H1 (cell line): ENCODE results near the gene GRK7. TPM values are rescaled to one million over a fixed set of nuclear protein-coding genes. Genes with fewer than 3 reads are reported as not detected.

Experiments used
- NRF1 ChIP-seq: IDR thresholded peaks from 2 replicates; pipeline ENCODE4 v1.6.1; 2011; ENCODE audit warnings: mild to moderate bottlenecking, low read depth, low read length, improper control_type of control experiment
- SP1 ChIP-seq: IDR thresholded peaks from 2 replicates; pipeline ENCODE4 v1.6.1; 2011; ENCODE audit warnings: low read depth, low read length
- TBP ChIP-seq: IDR thresholded peaks from 2 replicates; pipeline ENCODE4 v1.6.1; 2011; ENCODE audit warnings: low read depth, low read length, improper control_type of control experiment
- YY1 ChIP-seq: IDR thresholded peaks from 2 replicates; pipeline ENCODE4 v1.6.1; 2011; ENCODE audit warnings: low read depth, mild to moderate bottlenecking, low read length
- polyA plus RNA-seq, 7 experiments: library from polyadenylated mRNA; depleted of rRNA in 3 of 7; stranded (reverse) in 5 of 7; unstranded in 2 of 7; fragments of >200 nt in 5 of 7; fragments of 200-250 nt in 2 of 7; gene quantifications; 1 replicate in 5 of 7; 2 replicates in 1 of 7; 4 replicates in 1 of 7; pipeline versions ENCODE4 v1.2.1 to v1.2.3, GENCODE V29; 2011 to 2013; ENCODE audit warnings: missing spikeins in 2 of 7, mixed read lengths in 2 of 7
- total RNA-seq: library from RNA; stranded (reverse); fragmentation: NEBNext Ultra II Directional; extraction: Animal tissue kit (Norgen Biotek cat#: 25700); gene quantifications from 2 replicates; pipeline ENCODE4 v1.2.1, GENCODE V29; 2021

The GRK7 gene
- total and polyA plus RNA-seq, 2 of the 8 experiments (the other 6 are each of a cell fraction or from before 2014, with no cell fraction given), result not detected

DNA sequence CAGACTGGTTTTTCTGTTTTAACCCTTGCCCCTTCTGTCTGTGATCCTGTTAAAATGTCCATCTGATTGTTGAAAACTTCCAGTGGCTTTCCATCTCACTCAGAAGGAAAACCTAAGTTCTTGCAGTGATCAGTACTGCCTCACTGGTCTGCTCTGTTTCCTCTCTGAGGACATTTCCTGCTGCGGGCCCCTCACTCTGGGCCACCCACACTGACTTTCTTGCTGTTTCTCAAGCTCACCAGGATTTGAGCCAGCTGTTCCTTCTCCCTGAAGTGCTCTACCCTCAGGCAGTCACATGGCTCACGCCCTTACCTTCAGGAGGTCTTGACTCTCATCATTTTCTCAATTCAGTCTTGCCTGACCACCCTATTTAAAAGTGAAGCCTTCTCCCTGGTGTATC lies 1.8 kb downstream of the GRK7 start (continued):
- TF ChIP-seq NRF1, result no peak
- no peak for TF ChIP-seq SP1
- no peak for TF ChIP-seq YY1
- TF ChIP-seq TBP, result no peak
